PFSK-1 (cell line): ENCODE results near the gene PLAAT1.

Experiments used
- POLR2AphosphoS5 ChIP-seq: IDR thresholded peaks from 2 replicates; pipeline ENCODE4 v1.6.1; 2012; ENCODE audit warnings: low read depth, mild to moderate bottlenecking, control low read depth, low read length, moderate library complexity
- REST ChIP-seq, 2 experiments: IDR thresholded peaks; 2 replicates each; pipeline versions ENCODE4 v1.6.1 to v1.8.0; 2011 to 2012; ENCODE audit warnings: low read depth in 2 of 2, low read length in 2 of 2, control low read depth in 1 of 2, inconsistent platforms in 1 of 2, mild to moderate bottlenecking in 1 of 2, moderate library complexity in 1 of 2; ENCODE audit not compliant: insufficient read depth in 1 of 2
- SIN3A ChIP-seq: IDR thresholded peaks from 2 replicates; pipeline ENCODE4 v1.6.1; 2012; ENCODE audit warnings: mild to moderate bottlenecking, low read length, moderate library complexity, borderline replicate concordance; ENCODE audit not compliant: insufficient read depth
- TAF1 ChIP-seq: IDR thresholded peaks from 2 replicates; pipeline ENCODE4 v1.6.1; 2012; ENCODE audit warnings: low read length, control low read depth, borderline replicate concordance; ENCODE audit not compliant: insufficient read depth

- no peak for TF ChIP-seq SIN3A
- no peak for TF ChIP-seq TAF1
- TF ChIP-seq REST (IDR thresholded peaks at IDR 0.05; ENCODE audit: insufficient read depth in 1 of 2, low read depth in 2 of 2, low read length in 2 of 2): no peak
- TF ChIP-seq POLR2AphosphoS5: no peak
Observed at GRCh38 chr3:193241716-193242115, 694 bp downstream of the PLAAT1 start.
